ENCODE data around the gene AUTS2.
"Not testable (repeated sequence)": the region's sequence is repeated elsewhere in the genome, so short reads cannot be mapped to it uniquely, and the experiment has no call there.

The AUTS2 gene

DNA sequence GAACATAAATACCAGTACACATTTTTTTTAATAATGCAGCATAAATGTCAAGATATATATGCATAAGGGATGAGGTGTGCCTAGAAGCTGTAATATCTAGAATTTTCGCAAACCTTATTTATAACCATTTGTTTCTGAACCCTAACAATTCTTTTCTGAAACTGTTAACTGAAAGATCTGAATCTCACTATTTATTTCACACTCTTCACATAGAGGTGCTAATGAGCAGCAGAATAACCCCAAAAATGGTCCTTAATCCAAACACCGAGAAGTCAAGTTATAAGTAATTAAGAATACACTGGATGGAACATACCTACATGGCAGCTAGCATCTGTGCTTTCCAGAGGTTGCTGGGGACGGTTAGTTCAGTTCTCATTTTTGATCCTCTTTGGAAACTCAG, 742.0 kb downstream of the AUTS2 start:
- no peak for DNase-seq

DNA sequence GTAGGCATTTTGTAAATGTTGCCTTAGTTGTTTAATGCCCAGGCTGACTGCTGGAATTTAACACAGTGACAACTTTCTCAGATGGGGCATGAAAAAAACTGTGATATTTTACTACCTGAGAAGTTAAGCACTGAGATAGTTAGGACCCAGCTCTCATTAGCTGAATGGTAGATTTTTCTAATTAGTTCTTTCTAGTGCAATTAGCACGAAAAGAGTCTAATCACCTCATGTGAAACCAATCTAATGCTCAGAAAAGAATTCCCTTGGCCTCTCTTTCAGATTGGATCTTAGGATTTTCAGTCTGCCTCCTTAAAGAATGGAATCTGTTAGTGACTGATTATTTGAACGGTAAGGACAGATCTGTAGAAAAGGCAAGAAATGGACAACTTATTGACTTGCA, 743.2 kb downstream of the AUTS2 start:
- DNase-seq = no peak

DNA sequence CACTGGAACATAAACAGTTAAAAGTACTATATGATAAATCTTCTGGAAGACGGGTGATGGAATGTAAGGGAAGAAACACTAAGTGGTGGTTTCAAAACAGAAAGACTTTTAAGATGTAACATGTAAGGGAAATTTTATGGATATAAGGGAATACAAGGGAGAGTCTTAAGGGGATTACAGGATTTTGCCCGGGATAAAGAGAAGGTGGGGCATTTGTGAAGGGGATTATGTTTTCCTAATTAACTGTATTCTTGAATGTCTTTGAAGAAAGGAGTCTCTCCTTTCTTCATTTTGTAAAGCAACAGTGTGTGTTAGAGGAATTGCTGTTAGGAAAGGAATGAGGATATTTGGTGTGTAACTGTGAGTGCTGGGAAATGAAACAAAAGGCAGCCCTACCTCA, 745.2 kb downstream of the AUTS2 start:
- DNase-seq = no peak

DNA sequence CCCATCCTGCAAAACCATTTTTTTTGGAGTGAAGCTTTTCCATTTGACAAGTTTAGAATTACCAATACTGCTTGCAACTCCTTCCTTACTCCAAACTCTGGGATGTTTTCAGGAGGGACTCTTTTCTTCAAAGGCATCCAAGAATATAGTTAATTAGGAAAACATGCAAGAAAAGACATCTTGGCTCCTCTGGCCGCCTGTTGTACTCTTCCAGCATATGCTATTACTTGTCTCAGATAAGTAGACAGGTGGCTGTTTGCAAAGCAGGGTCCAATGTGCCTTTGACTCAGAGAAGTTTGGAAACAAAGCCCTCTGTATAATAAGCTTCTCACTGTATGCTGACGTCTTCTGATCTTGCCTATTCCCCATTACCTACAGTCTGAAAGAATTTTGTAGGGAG, 746.5 kb downstream of the AUTS2 start:
- no peak for DNase-seq

DNA sequence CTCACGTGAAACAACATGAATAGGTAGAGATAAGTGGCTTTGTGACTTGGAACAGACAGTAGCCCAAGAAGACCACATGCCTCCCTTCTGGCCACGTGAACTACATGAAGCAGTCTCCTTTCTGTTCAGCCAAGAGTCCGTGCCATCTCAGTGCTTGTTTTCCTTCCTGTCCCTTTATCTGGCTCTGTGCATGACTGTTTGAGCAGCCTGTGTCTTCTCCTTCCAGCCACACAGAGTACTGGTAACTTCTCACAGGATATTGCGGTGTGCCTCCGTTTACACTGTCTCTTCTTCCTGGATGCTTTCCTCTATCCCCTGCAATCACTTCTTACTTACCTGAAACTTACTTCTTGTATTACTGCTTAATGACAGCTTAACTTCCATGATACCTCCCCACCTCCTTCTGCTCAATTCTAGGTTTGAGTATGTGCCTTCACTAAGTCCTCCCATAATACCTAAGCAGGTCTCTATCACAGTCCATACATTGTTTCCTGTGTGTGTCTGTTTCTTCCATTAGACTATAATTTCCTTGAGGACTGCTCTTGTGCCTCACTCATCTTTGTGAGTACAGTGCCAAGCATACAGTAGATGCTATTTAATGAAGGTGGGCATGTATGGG, 748.7 kb downstream of the AUTS2 start:
- DNase-seq = peak in 1 of 5 donors; percentile 5

DNA sequence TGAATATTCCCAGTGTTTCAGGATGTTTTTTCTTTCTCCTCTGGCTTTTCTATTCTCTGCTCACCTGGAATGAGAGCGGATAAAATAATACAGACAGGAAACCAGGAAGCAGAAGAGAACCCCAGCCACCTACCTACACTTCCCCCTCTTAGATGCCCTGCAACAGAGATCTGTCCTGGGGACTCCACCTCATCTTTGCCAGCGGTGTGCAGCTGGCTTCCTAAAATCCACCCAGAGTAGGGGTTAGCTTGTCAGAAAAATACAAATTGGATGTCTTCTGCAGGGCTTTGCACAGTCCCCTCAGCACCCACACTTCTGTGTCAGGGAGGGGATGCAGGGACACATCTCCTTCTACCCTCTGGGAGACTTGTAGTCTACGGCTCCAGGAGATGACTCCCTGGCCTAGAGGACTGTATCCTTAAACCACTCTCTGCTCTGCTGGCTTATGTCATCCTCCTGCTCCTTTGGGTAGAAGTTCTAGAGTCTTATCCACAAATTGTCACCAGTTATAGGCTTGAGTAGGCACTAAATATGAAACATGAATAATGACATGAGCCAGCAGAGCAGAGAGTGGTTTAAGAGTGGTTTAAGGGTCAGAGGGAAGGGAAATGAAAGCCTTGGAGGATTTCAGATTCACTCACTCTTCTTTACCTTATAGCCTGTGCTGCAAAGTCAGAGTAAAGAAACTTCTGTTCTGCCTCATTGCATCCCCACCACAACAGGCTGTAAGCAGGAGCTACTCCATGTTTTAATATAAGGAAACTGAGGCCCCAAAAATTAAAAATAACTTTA, 749.4 kb downstream of the AUTS2 start:
- peak in 1 of 5 donors; percentile 9 for DNase-seq

DNA sequence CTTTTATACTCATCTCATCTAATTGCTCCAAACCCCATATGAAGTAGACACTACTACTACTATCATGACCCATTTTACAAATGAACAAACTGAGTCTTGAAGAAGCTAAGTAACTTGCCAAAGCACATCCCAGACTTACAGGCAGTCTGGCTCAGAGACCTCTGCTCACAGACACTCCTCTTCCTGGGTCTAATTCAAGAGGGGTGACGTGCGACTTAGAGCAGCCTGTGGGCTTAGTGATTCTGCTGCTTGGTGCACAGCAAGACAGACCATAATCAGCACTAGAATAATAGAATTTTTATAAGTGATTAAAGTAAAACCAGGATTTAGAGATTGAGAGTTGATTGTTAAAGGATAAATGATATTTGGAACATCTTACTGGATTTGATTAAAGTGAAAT, 750.8 kb downstream of the AUTS2 start:
- no peak for DNase-seq

DNA sequence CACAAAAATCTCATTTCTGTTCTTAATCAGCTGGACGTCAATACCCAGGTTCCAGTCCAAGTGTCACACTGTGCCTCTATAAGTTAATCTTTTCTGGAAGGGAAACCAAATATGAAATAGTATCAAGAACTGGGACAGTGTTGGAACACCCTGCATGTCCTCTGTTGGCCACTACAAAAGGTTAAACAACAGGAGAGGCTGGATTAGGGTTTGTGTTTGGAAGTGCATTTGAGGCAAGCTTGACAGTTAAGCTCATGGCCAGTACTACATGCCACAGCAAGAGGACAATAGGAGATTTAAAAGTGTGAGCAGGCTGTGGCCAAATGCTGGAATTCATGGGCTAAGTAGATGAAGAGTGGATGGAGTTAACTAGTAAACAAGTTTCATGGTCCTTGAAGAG, 751.5 kb downstream of the AUTS2 start:
- no peak for DNase-seq

DNA sequence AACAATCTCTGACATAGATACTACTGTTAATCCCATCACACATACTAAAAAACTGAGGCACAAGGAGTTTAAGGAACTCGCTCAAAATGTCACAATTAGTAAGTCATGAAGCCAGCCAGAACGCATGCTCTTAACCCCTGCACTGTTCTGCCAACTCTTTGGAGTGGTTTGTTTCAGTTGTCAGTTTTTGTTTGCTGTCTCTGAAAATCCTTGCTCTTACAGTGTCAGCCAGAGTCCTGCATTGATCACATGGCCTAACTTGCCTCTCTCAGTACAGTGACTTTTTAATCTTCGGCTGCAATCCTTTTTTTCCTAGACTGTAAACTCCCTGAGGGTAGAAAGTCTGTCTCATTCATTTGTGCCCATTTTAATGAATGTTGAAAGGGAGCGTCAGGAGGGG, 753.8 kb downstream of the AUTS2 start:
- DNase-seq = no peak

DNA sequence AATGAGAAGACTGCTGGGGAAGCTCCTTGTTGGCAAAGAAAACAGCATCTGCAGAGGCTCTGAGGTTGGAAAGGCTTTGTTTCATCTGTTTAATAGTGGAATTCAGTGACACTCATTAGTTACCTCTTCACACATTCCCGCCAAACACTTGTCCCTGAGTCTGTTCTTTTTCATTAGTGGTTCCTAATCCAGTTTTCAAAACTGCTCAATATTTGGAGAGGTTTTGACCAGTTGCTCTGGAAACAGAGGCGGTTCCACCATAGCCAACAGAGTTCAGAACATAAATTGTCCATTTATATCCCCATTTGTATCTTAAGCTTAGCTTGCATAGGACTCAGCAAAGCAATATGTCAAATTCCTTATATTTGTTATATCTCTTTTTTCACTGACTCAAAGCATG, 754.6 kb downstream of the AUTS2 start:
- no peak for DNase-seq

DNA sequence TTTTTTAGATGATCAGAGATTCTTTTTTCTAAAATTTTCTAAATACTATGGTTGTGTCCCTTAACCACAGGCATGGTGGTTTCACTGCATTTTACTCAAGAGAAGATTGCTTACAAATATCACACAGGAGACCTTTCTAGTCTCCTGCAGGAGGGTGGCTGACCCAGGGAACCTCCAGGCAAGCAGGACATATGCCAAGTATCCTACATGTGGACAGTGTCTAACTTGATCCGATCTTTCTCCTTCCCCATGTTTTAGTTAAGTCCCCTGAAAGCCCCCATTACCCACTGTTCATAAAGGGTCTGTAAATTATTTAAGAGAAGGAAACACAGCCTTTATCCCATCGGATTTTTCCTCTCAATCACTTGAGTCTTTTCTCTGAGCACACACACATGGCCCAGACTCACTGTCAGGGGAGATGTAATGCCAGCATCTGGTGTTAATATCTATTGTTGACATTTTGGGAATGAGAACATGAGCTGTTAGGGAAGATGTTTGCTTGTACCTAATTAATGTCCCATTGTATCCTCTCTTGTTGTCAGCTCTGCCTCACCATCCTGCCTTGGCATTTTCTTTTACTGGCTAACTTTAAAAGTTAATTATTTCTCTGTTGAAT, 755.2 kb downstream of the AUTS2 start:
- no peak for DNase-seq

DNA sequence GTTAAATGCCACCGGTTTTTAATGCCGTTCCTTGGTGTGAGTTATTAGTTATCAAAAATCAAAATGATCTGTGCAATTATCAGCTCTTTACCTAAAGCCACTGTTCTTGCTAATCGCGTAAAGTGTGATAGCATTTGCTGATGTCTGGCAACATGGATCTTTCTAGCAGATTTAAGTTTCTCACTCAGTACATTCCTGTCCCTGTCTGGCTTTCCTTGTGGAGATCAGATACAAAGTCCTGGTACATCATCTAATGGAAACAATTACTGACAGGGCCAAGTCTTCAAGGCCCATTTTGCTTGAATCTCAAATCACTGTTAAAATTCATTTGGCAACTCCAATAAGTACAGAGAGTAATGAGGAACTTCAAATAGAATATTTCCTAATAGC, 755.7 kb downstream of the AUTS2 start:
- no peak for DNase-seq

DNA sequence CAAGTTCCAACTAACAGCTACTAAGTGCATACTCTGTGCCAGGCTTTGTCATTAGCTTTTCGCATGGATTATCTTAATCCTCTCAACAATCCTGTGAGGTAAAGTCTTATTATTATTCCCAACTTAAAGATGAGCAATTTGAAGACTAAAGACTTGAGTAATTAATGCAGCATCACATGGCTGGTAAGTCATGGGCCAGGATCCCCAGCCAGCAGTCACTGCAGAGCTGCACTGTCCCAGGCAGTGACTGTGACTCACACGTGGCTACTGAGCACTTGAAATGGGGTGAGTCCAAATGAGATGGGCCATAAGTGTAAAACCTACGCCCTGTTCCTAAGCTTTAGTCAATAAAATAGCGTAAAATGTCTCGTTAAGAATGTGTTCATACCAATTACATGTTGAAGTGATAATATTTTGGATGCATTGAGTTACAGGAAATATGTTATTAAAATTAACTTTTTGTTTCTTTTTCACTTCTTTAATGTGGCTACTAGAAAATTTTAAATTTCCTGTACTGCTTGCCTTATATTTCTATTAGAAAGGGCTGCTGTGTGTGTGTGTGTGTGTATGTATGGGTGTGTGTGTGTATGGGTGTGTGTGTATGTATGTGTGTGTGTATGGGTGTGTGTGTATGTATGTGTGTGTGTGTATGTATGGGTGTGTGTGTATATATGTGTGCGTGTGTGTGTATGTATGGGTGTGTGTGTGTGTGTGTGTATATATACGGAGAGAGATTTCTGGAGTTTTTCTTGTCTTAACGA, 756.3 kb downstream of the AUTS2 start:
- DNase-seq = no peak

DNA sequence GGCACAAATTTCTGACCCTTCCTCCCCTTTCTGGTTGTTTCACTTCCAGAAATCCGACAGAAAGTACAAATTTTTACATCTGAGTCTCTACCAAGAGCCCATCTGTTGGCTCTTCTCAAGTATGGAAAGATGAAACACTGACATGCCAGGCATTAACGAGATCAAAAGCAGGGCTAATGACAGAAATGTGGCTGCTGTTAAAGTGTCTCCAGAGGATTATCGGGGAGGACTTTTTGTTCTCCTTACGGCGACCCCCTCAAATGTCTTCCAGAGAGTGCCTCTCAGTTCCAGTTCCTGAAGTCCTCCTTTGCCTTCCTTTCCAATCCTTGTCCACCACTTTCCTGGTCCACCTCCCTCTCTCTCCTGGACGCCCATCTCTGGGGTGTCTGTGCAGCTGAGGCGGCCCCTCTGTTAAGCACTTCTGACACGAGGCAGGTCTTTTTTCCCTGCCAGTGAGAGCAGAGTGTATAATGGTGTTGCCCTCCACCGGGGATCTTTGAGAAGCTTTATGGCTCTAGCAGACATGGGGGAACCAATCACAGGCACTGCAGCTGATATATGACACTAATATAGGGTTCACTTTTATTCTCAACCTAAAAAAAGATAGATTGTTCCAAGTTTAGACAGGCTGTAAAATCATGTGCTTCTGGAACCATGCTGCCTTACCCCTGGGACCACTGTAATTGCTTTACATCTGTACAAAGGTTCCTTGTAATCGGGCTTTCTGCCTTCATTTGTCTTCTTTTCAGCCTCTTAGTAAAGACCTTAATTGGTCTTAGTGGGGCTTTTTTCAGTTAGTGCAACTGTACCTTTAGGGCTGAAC, 757.1 kb downstream of the AUTS2 start:
- DNase-seq = no peak

DNA sequence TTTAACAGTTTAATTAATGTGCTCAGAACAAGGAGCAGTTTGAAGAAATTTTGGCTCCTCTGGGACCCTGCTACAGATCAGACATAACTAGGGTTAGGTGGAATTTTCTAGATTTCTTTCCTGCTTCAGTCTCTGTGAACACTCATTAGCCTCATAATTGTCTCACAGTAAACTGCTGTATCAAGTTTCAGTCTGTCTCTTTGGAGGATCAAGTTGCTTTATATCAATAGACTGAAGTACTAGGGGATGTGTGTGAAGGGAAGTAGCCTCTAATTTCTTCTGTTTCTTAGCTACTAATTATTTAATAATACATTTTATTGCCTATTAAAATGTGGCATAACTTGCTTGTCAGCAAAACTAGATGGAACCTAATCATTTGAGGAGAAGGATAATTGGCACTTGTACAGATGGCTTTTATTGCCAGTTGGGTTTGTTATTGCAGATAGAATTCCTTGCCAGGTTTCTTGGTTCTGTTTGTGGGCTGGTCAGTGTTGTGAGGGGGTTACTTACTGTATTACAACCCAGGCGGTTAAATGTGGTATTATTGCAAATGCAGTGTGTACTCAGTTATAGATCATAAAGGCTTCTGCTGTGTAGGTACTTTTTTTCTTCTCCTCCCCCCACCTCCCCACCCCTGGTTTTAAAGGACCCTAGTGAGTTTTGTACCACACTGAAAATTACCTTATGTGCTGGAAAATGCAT, 758.0 kb downstream of the AUTS2 start:
- no peak for DNase-seq

DNA sequence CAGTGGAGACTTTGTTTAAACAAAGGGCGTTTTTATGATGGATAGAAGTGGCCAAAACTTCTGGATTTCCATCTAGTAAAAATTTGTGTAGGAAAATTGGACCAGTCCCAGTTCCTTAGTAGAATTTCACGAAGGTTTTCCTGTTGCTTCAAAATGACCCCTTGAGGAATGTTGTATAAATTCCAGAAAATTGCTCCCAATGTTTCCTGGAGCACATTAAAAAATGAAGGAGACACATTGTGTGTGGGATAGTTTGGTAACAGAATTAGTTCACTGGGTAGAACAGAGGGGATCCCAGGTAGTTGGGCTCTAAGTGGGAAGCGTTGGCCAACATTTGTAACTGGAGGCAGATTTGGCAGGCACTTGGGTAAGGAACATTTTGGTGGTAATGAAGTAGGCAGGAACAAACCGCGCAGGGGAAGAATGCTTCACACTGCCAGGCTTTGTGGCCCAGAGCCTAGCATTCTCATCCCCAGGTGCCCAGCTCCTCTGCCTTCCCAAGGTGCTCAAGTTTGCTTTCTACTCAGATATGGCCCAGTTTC, 758.6 kb downstream of the AUTS2 start:
- no peak for DNase-seq

DNA sequence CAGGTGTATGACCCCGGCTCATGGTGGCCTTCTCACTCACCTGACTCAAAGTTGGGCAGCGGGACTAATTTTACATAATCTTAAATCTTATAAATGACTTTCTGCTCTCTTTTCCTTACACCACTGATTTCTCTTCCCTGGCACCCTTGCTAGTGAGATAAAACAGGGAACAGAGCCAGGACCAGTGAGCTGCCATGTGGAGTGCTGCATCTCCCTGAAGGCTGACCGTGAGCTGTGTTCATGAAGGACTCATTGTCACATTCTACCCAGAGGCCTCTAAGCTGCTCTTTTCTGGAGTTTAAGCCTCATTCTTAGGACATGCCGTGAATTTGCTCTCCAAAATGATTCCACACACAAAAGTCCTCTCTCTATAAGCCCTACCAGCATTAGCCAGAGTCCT, 762.3 kb downstream of the AUTS2 start:
- DNase-seq = no peak

DNA sequence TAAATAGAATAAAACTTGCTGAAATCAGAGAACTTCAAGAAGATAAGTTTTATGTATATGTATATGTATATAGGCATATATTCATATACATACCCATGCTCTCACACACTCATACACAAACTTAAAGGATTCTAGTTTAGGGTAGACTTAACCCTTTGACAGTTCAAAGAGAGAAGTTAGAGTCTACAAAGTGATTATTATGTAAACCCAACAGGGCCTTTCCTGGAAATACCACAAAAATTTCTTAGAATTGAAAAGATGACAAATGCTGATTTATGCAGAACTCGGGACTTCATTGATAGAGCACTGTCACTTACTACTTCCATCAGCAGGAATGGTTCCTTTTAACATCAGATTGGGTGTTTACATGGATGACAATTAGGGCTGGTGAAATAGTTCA, 763.5 kb downstream of the AUTS2 start:
- peak in 1 of 5 donors; percentile 31 for DNase-seq

DNA sequence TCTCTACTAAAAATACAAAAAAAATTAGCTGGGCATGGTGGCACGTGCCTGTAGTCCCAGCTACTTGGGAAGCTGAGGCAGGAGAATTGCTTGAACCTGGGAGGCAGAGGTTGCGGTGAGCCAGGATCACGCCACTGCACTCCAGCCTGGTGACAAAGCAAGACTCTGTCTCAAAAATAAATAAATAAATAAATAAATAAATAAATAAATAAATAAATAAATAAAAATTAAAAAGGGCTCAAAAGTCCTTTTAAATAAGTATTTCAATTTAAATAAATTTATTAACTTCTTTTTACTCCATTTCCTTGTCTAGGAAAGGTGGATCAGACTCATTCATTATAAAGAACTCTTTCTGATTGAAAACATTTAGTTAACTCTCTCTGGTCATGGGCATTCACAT, 766.1 kb downstream of the AUTS2 start:
- not testable (repeated sequence) for DNase-seq

DNA sequence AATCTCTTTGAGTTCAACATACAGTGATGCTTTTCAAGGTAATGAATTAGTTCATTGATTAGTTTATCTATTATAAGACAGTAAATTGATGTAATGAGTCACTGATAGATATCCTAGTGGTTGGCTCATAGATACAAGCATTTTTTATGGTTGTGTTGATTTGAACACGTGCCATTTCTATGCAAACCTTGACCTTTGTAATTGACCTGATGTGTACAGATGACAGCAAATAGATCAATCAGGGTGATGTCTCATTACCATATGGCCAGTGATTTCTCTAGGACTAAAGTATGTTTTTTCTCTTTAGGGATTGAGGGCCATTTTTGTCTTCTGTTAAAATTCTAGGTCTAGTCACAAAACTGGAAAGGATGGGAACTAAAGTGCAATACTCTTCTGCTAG, 773.4 kb downstream of the AUTS2 start:
- DNase-seq = no peak

DNA sequence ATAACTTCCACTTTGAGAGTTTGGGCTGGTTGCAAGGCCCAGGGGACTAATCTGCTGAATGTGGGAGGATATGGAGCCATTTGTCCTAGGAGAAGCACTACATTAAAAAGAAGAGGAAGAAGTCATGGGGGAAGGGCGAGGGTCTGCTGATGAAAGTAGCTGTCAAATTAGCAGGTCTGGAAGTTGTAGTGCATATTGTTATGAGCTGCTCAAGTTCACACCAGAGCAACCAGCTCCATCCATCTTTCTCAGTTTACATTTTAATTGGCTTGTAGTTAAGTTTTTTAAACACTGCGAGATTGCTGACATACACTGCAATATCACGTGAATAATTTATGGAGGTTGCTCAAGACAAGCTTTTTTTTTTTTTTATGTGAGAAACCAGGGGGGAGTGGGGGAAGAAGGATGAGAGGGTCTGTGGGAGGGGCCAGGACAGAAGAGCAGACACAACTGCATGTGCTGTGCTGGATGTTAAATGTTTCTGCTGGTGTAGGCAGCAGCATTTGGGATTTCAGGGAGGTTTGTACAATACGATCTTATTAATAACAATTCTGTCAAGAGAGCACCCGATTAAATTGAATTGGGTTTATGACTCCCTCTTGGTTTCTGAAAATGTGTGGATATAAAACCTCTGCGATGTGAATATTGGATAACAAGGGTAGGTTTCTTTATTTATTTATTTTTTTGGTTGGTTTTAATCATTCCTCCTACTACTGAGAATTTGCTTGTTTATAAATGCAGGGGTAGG, 774.7 kb downstream of the AUTS2 start:
- no peak for DNase-seq

All from T-helper 1 cell (primary cell).